GM18507 (cell line): ENCODE results near the gene ARRDC1.
A peak's percentile ranks its signal among the peaks of the same experiment; 100 is the strongest.
"Not testable (repeated sequence)": the region's sequence is repeated elsewhere in the genome, so short reads cannot be mapped to it uniquely, and the experiment has no call there.

Source experiments
- DNase-seq: peaks from one replicate; pipeline ENCODE4 v3.0.0; 2011; ENCODE audit warnings: low read depth; ENCODE audit not compliant: insufficient read length; ENCODE audit errors: extremely low spot score
- FAIRE-seq: peaks from 2 replicates; lab custom pipeline; 2011; peaks lifted over from hg19 to GRCh38; lab: Jason Lieb, UNC

The ARRDC1 gene

DNA sequence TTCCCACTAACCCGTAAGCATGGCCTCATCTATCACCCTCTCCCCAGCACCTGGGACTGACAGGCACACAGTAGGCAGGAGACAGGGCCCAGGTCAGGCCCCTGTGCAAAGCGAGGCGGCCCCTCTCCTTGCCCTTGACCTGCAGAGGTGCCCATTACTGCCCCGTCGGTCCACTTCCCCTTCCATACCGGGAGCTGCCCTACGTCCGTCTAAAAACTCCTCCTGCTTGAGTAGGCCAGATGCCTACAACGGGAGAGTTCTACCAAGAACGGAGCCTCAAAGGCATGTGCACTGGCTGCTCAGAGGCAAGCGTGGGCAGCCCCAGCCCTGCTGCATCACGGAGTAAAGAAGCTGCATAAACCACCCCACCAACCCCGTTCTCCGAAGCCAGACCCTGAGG lies 22.1 kb upstream of the ARRDC1 start:
- FAIRE-seq (no peak), DNase-seq (no peak)

DNA sequence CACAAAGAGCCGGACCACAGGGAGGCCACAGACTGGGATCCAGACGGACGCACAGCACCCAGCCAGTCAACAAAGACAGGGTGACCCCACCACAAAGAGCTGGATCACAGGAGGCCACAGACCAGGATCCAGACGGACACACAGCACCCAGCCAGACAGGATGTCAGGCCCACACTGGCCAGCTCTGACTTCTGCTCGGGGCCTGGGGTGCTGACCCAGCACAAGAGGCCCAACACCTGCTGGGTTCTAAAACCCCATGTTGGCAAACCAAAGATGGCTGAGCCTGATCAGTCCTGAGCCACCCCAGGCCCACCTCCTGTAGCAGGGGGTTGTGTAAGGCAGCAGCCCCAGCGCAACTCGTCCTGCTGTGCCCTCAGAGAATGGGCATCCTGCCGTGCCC lies 21.5 kb upstream of the ARRDC1 start:
- FAIRE-seq (no peak), DNase-seq (no peak)

- FAIRE-seq (no peak), DNase-seq (no peak)
Measured at GRCh38 chr9:137586854-137587253, 18.6 kb upstream of the ARRDC1 start.

DNA sequence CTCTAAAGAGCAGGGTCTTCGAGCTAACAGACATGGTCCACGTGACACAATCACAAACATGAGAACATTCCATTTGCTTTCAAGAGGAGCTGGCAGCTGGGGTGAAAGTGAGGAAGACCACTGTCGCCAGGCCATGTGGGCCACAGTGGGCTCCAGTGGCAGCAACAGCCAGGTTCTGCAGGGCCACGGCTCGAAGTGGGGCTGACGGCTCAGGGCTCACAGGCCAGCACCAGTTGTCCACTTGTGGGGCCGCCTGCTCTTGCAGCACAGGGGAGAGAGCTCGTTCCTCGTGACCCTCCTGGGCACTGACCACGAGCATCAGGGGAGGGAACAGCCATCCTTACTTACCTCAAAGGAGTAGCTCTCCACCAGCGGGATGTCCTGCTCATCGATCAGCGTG lies 17.2 kb upstream of the ARRDC1 start:
- no peak for FAIRE-seq
- DNase-seq = no peak

DNA sequence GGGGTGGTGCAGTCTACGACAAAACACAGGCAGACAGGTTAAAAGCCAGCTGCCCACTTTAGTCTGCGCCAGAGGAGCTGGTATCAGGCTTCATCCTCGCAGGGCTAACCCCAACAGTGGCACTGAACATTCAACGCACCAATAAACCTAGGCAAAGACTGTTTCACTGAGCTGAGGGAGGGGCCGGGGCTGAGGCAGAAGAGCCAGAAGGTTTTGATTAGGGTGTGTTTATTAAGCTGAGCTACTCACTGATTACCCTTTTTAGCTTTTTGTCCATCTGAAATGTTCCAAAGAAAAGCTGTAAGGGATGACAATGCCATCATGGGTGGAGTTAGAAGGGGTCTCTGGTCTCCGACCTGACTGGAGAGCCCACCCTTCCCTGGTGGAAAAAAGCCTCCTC lies 16.6 kb upstream of the ARRDC1 start:
- no peak for DNase-seq
- FAIRE-seq = no peak

DNA sequence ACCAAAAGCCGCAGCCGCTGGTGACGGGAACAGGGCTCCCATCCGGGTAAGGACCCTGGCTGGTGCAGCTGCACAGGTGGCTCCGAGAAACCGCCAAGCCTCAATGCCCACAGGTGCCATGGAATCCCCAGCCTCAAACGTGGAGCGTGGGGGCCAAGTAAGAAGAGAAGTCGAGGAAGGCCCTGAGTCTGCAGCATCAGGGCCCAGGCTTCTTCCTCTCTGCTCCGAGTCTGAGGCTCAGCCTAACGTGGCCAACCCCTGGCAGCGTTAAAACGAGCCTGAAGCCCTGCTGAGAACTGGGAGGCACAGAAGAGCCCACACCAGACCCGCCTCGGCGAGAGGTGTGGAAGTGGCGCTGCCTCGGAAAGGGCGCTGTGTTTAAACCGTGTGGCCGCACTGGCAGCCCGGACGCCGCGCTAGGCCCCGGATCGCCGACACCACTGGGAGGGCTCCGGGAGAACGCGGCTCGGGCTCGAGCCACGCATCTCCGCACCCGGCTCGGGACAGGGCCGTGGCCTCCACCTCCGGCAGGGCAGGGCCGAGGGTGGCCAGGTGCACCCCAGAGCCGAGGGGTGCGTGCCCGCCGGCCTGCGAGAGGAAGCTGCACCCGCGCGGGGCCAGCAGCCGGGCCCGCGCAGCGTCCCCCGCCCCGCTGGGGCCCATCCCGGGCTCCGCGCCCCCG lies 15.9 kb upstream of the ARRDC1 start:
- FAIRE-seq (no peak), DNase-seq (no peak)

- FAIRE-seq (no peak), DNase-seq (no peak)
Measured at GRCh38 chr9:137590123-137590468, 15.4 kb upstream of the ARRDC1 start.

DNA sequence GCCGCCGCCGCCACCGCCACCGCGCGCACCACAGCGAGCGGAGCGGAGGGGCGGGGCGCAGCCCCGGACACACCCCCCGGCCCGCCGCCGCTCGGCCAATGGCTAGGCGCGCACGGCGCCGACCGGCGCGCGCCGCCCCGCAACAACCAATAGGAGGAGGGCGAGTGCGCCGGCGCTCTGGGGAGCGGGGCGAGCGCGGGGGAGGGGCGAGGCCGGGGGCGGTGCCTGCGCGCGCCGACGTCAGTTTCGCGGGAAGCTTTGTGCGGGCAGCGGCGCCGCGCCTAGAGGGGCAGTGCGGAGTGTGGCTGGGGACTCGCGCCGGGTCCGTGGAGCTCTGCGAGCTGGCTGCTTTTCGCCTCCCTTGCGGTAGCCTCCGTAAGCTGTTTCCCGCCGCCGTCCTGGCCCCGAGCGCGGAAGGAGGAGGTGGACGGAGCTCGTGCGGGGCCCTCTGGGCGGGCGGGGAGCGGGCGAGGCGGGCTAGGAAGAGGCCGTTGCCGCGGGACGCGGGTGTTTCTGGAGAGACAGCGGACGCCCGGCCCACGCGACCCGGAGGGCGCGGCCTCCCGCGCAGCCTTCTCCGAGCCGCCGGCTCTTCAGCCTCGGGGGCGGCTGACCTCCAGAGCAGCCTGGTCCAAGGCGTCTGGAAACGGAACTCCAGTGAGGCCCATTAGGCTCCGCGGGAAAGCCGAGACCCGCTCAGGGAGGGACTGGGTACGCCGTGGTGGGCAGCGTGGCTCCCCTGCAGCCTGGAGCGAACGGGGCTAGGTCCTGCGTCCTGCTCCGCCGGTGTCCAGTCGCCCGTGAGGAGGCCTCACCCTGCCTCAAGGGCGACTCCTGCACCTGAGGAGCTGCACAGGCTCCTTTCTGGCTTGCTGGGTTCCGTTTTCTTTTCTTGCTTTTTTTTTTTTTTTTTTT lies 14.8 kb upstream of the ARRDC1 start, which contains the start of gene ZMYND19:
ZMYND19 (minus strand) TSS at position 44 of the 915 bp plus-strand sequence. CDS start 249 bp downstream, outside the sequence.
- peak; percentile 93 for FAIRE-seq
- peak; percentile 98 for DNase-seq

GRCh38 chr9:137592767-137593166 lies 12.7 kb upstream of the ARRDC1 start:
- no peak for FAIRE-seq
- DNase-seq = no peak

DNA sequence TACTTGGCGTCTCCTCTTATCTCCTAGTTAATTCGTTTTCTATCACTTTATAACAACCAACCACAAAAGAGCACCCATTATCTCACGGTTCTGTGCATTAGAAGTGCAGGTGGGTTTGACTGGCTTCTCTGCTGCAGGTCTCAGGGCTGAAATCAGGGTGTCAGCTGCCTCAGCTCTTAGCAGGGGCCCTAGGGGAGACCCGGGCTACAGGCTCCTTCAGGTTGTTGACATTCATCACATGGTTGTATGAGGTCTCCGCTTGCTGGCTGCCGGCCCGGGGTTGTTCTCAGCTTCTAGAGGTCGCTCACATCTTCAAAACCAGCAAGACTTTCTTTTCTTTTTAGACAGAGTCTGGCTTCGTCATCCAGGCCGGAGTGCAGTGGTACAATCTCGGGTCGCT lies 12.3 kb upstream of the ARRDC1 start:
- FAIRE-seq (no peak), DNase-seq (no peak)

- not testable (repeated sequence) for DNase-seq, FAIRE-seq
Measured at GRCh38 chr9:137596577-137596976, 8.9 kb upstream of the ARRDC1 start.

GRCh38 chr9:137598943-137599342 lies 6.5 kb upstream of the ARRDC1 start:
- FAIRE-seq (no peak), DNase-seq (no peak)

DNA sequence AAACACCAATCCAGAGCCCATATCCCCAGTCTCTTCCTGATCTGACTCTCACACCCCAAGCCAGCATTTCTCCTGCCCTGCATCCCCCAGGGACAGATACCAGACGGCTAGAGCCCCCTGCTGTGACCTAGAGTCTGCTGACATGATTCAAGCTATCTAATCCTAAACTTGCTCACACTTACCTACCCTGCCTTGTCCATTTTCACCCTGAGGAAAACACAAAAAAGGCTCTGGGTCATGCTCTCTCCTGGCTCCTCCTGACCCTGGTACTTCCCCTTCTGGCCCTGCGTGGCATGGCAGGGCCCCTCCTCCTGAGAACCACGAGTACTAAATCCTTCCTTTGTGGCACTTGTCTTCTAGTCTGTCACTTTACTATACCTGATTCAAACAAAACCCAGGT lies 2.8 kb upstream of the ARRDC1 start:
- no peak for FAIRE-seq
- DNase-seq = no peak

DNA sequence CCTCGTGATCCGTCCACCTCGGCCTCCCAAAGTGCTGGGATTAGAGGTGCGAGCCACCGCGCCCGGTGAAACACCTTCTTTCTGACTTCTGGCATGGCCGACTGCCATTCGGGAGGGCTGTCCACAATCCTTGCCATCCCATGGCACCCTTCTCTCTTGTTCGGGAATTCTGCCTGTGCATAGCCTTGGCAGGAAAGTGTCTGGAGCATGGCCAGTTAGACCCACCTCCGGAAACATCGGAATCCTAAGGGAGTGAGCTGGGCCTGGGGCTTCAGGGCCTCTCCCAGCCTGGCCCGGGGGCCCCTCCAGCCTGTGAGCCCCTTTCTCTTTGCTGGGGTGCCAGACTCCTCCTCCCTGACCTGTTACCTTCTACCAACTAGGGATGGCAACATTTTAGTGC lies 1.6 kb upstream of the ARRDC1 start:
- no peak for FAIRE-seq
- DNase-seq = no peak

- no peak for DNase-seq
- FAIRE-seq = no peak
Measured at GRCh38 chr9:137604345-137605086, 970 bp upstream of the ARRDC1 start.

- DNase-seq (no peak), FAIRE-seq (no peak)
Measured at GRCh38 chr9:137606005-137606621, 627 bp downstream of the ARRDC1 start.

DNA sequence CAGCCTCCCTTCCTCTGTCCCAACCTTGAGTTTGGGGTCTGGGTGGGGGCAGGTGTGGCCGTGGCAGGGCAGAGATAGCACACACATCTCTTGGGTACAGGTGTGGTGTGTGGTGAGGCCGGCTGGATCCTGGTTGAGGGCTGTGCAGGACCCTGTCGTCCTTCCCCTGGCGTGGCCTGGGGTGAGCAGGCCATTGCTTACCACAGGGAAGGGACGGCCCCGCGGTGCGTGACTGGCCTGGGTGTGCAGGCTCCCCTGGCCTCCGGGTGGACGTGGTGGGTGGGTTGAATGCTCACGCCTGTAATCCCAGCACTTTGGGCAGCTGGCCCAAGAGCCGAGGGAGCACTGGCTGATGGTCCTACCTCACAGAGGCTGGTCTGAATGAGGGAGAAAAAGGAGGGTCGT lies 1.2 kb downstream of the ARRDC1 start:
- FAIRE-seq (no peak), DNase-seq (no peak)

DNA sequence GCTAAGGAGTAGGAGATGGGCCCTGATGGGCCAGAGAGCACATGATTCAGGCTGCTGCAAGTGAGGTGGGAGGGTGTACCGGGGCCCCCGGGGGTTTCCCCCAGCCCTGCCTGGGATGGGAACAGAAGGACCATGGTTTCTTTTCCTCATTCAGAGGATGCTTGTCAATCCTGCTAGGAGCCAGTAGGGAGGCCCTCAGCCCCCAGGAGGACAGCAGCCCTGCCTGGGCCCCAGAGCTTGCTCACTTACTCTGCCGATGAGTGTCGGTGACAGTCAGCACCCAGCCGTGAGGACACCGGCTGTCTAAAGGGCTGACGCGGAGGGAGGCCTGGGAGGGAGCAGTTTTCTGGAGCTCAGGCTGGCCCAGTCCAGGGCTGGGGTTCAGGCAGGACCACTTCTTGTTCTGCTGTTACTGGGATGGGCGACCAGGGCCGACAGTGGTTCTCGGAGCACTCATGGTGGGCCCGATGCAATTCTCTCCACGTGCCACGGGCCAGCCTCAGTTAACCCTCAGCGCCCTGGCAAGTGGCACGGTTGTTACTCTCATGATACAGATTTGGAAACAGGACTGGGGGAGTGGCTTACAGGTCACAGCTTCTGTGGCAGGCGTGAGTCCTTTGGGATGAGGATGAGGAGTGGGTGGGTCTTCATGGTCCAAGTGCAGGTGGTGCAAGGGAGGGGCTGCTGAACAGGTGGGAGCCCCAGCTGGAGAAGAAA lies 1.8 kb downstream of the ARRDC1 start:
- DNase-seq = no peak

DNA sequence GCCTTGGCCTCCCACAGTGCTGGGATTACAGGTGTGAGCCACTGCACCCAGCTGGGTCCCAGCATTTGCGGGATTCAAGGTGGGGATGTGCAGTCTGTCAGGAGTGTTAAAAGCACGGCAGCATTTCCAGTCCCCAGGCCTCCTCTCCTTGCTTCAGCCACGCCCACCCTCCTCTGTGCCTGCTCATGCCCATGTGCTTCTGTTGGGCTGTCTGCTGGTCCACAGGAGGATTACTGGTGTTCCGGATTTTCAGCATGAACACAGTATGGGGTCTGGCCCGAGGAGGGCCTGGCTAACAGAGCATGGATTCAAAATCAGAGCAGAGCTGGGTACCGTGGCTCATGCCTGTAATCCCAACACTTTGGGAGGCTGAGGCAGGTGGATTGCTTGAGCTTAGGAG lies 5.5 kb downstream of the ARRDC1 start:
- FAIRE-seq (no peak), DNase-seq (no peak)

More for the DNA sequence above, 1.8 kb downstream of the ARRDC1 start:
- FAIRE-seq = no peak
